GM13977 (cell line): ENCODE data around the gene TRUB1.
A peak's percentile ranks its signal among the peaks of the same experiment; 100 is the strongest.

Experiments used
- DNase-seq: peaks from one replicate; pipeline ENCODE4 v3.0.0; 2012; ENCODE audit warnings: low spot score
- in situ Hi-C: fragments of 300-500 bp; cut with MboI; formaldehyde crosslinking; loops from one replicate; pipeline ENCODE4 v1.12.0; 2022; ENCODE audit warnings: low sequenced_read_pairs, low pct_unique_long_range_greater_than_20kb, mixed read lengths, inconsistent platforms; ENCODE audit not compliant: unreplicated experiment
- TF ChIP-seq, protein P1 (sequence below): IDR thresholded peaks from 2 replicates; pipeline ENCODE4 v1.5.1; 2012; ENCODE audit warnings: mild to moderate bottlenecking, control low read depth; ENCODE audit not compliant: insufficient read depth; ENCODE audit errors: extremely low read depth, missing control alignments

The TRUB1 gene

GRCh38 chr10:114923551-114923950, 14.4 kb upstream of the TRUB1 start:
- TF ChIP-seq, protein P1, sequence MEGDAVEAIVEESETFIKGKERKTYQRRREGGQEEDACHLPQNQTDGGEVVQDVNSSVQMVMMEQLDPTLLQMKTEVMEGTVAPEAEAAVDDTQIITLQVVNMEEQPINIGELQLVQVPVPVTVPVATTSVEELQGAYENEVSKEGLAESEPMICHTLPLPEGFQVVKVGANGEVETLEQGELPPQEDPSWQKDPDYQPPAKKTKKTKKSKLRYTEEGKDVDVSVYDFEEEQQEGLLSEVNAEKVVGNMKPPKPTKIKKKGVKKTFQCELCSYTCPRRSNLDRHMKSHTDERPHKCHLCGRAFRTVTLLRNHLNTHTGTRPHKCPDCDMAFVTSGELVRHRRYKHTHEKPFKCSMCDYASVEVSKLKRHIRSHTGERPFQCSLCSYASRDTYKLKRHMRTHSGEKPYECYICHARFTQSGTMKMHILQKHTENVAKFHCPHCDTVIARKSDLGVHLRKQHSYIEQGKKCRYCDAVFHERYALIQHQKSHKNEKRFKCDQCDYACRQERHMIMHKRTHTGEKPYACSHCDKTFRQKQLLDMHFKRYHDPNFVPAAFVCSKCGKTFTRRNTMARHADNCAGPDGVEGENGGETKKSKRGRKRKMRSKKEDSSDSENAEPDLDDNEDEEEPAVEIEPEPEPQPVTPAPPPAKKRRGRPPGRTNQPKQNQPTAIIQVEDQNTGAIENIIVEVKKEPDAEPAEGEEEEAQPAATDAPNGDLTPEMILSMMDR: no peak
- in situ Hi-C loops: no loop called here
- DNase-seq: no peak

DNA sequence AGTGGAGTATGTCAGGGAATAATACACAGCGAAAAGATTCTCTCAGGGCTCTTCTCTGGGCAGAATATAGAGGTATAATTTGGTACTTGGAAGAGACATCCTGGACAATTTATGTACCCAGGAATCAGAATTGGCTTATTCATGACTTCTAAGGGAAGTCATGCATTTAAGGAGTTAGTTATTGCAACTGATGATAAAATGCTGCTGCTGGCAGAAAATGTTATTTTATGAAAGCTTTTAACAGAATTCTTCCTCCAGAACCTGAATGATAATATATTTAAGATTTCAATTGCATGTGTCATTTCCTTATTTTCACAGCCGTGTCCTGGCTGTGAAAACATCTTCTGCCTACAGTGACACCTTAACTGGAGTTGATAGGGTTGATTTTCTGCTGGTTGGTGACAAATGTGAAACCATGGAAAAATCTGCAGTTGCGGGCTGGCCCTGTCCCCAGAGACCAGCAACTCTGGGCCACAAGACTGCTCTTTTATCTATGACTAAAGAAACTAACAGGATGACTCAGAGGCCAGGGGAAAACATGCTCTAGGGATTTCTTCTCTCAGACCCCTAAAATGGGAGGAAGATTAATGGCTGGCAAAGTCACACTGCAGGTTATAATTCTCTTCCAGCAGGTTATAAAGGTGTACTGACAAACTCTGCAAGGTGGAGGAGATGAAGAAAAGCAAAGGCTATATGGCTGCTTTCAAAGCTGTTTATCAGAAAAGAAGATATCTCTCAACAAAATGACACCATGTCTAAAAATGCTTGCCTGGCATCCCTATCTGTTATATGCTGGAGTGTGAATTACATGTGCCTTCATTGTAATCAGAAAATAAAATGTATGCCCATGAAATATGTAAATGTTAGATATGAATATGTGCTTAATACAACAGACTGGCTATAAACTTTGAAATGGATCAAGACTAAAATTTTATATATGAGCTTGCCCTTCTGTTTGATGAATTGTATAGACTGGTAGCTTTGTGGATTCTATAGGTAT, 12.1 kb upstream of the TRUB1 start:
- in situ Hi-C loops: no loop called here
- TF ChIP-seq, protein P1: no peak
- DNase-seq: peak; percentile 13

- DNase-seq: no peak
- TF ChIP-seq, protein P1: no peak
- in situ Hi-C loops: no loop called here
These were observed 9.2 kb upstream of the TRUB1 start for GRCh38 chr10:114928818-114929217.

DNA sequence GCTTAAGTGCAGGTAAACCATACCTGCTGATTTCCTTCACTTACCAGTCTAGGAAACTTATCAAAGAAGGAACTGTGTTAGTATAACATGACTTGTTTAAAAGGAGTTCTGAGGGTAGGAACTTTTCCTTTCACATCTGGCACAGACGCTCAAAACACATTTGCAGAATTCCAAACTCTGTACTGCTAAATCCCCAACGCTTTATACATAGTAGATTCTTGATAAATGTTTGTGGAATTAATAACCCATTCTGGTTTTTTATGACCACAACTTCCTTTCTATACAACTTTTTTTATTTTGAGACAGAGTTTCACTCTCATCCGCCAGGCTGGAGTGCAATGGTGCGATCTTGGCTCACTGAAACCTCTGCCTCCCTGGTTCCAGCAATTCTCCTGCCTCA, 7.7 kb upstream of the TRUB1 start:
- TF ChIP-seq, protein P1: no peak
- in situ Hi-C loops: no loop called here
- no peak for DNase-seq

- no peak for DNase-seq
- TF ChIP-seq, protein P1: no peak
- in situ Hi-C loops: no loop called here
These were observed 6.8 kb upstream of the TRUB1 start for GRCh38 chr10:114931072-114931679.

- in situ Hi-C loops: no loop called here
- TF ChIP-seq, protein P1: no peak
- no peak for DNase-seq
These were observed 5.8 kb upstream of the TRUB1 start for GRCh38 chr10:114932225-114932624.
